ENCODE measurements around the gene PPTC7.

PPTC7 gene

GRCh38 chr12:110568752-110569151 is 14.4 kb downstream of the PPTC7 start (continued):
- TF ChIP-seq TSHZ2 (CRISPR knock-in tag; IDR thresholded peaks at IDR 0.05) (no peak), BACH2 (CRISPR knock-in tag; IDR thresholded peaks at IDR 0.05; ENCODE audit: borderline replicate concordance) (no peak), RARB (CRISPR knock-in tag; IDR thresholded peaks at IDR 0.05) (no peak), ZC3H10 (CRISPR knock-in tag; IDR thresholded peaks at IDR 0.05) (no peak), OSR1 (CRISPR knock-in tag; IDR thresholded peaks at IDR 0.05) (no peak), ISL1 (CRISPR knock-in tag; IDR thresholded peaks at IDR 0.05) (no peak), GLIS3 (CRISPR knock-in tag; IDR thresholded peaks at IDR 0.05) (no peak), TOX (CRISPR knock-in tag; IDR thresholded peaks at IDR 0.05; ENCODE audit: borderline replicate concordance) (no peak), CREB5 (CRISPR knock-in tag; IDR thresholded peaks at IDR 0.05; ENCODE audit: low read depth) (no peak), ZNF70 (CRISPR knock-in tag; IDR thresholded peaks at IDR 0.05) (no peak), ZFP3 (CRISPR knock-in tag; IDR thresholded peaks at IDR 0.05) (no peak)

GRCh38 chr12:110566993-110567392 is 16.1 kb downstream of the PPTC7 start:
- TF ChIP-seq TOX (CRISPR knock-in tag; IDR thresholded peaks at IDR 0.05; ENCODE audit: borderline replicate concordance): no peak
- no peak for TF ChIP-seq TCF4 (CRISPR knock-in tag; IDR thresholded peaks at IDR 0.05; ENCODE audit: borderline replicate concordance)
- no peak for TF ChIP-seq ZC3H10 (CRISPR knock-in tag; IDR thresholded peaks at IDR 0.05)
- no peak for TF ChIP-seq ZNF8 (CRISPR knock-in tag; IDR thresholded peaks at IDR 0.05)
- TF ChIP-seq BACH2 (CRISPR knock-in tag; IDR thresholded peaks at IDR 0.05; ENCODE audit: borderline replicate concordance): no peak
- no peak for TF ChIP-seq OSR1 (CRISPR knock-in tag; IDR thresholded peaks at IDR 0.05)
- TF ChIP-seq POU6F1 (CRISPR knock-in tag; IDR thresholded peaks at IDR 0.05; ENCODE audit: borderline replicate concordance, low read depth): no peak
- no peak for TF ChIP-seq RARB (CRISPR knock-in tag; IDR thresholded peaks at IDR 0.05)
- TF ChIP-seq ARNTL (CRISPR knock-in tag; IDR thresholded peaks at IDR 0.05; ENCODE audit: borderline replicate concordance, low read depth): no peak
- TF ChIP-seq ZFP30 (CRISPR knock-in tag; IDR thresholded peaks at IDR 0.05): no peak
- no peak for TF ChIP-seq PPARA (CRISPR knock-in tag; IDR thresholded peaks at IDR 0.05; ENCODE audit: borderline replicate concordance)
- TF ChIP-seq SNAI2 (CRISPR knock-in tag; IDR thresholded peaks at IDR 0.05): no peak
- no peak for TF ChIP-seq ZFP3 (CRISPR knock-in tag; IDR thresholded peaks at IDR 0.05)
- no peak for TF ChIP-seq ZNF70 (CRISPR knock-in tag; IDR thresholded peaks at IDR 0.05)
- TF ChIP-seq ESRRG (CRISPR knock-in tag; IDR thresholded peaks at IDR 0.05): no peak
- TF ChIP-seq ZNF565 (CRISPR knock-in tag; conservative IDR thresholded peaks at IDR 0.05; ENCODE audit: low read depth): no peak
- TF ChIP-seq CSRNP3 (CRISPR knock-in tag; IDR thresholded peaks at IDR 0.05): no peak
- TF ChIP-seq CREB5 (CRISPR knock-in tag; IDR thresholded peaks at IDR 0.05; ENCODE audit: low read depth): no peak
- no peak for TF ChIP-seq PATZ1 (CRISPR knock-in tag; IDR thresholded peaks at IDR 0.05; ENCODE audit: borderline replicate concordance)
- no peak for TF ChIP-seq GLIS3 (CRISPR knock-in tag; IDR thresholded peaks at IDR 0.05)
- ATAC-seq: no peak

All from SK-N-SH treated with all-trans-retinoic acid at 6 μM for 48 hours (cell line).